ENCODE results near the gene VAPA. TPM values are rescaled to one million over a fixed set of nuclear protein-coding genes. Genes with fewer than 3 reads are reported as not detected.

VAPA gene
- total and polyA plus RNA-seq, 9 of the 15 experiments (the other 6 are each of a cell fraction or from before 2014, with no cell fraction given) = 219 to 902 (median 526) TPM

- TF ChIP-seq ZNF449 (CRISPR knock-in tag; IDR thresholded peaks at IDR 0.05) = no peak; the same call in 1 of the 2 replicates
- TF ChIP-seq XRCC5 (IDR thresholded peaks at IDR 0.05; ENCODE audit: low read depth, low read length) = peak; percentile 59; the same call in 1 of the 2 replicates
- TF ChIP-seq SOX6 (IDR thresholded peaks at IDR 0.05) = no peak
- no peak for TF ChIP-seq ATF2 (CRISPR knock-in tag; IDR thresholded peaks at IDR 0.05)
- TF ChIP-seq STAT5B (CRISPR knock-in tag; IDR thresholded peaks at IDR 0.05) = no peak
- peak; percentile 93 for TF ChIP-seq ZFP91 (CRISPR knock-in tag; IDR thresholded peaks at IDR 0.05)
- peak; percentile 92 for TF ChIP-seq DMBX1 (CRISPR knock-in tag; IDR thresholded peaks at IDR 0.05; ENCODE audit: borderline replicate concordance)
- no peak for TF ChIP-seq ZNF561 (CRISPR knock-in tag; conservative IDR thresholded peaks at IDR 0.05)
- TF ChIP-seq ZNF217 (CRISPR knock-in tag; IDR thresholded peaks at IDR 0.05) = no peak
- TF ChIP-seq RBFOX2 (IDR thresholded peaks at IDR 0.05; ENCODE audit: low read depth, low read length) = peak; percentile 35
- no peak for TF ChIP-seq THRAP3 (IDR thresholded peaks at IDR 0.05; ENCODE audit: borderline replicate concordance)
- no peak for TF ChIP-seq ZNF347 (CRISPR knock-in tag; IDR thresholded peaks at IDR 0.05; ENCODE audit: low read depth)
- TF ChIP-seq KHSRP (IDR thresholded peaks at IDR 0.05) = no peak
- no peak for TF ChIP-seq HMG20B (CRISPR knock-in tag; IDR thresholded peaks at IDR 0.05)
- no peak for TF ChIP-seq SMAD2 (IDR thresholded peaks at IDR 0.05; ENCODE audit: low read depth, low read length)
- no peak for TF ChIP-seq ZFPM2 (CRISPR knock-in tag; IDR thresholded peaks at IDR 0.05)
- peak; percentile 74; the same call in 1 of the 2 replicates for TF ChIP-seq BCL6 (CRISPR knock-in tag; IDR thresholded peaks at IDR 0.05)
- TF ChIP-seq RBBP5 (IDR thresholded peaks at IDR 0.05; ENCODE audit: borderline replicate concordance, insufficient read depth, low read length, poor library complexity, severe bottlenecking) = no peak
- TF ChIP-seq FOXP1 (CRISPR knock-in tag; IDR thresholded peaks at IDR 0.05) = 0 out of 2 replicates have a peak, but pooled peaks have one; percentile 53
- peak; percentile 91 for TF ChIP-seq JUNB (CRISPR knock-in tag; conservative IDR thresholded peaks at IDR 0.05)
- peak; percentile 75; the same call in 1 of the 2 replicates for TF ChIP-seq HINFP (tag; conservative IDR thresholded peaks at IDR 0.05; ENCODE audit: low read depth)
- no peak for TF ChIP-seq RBM22 (IDR thresholded peaks at IDR 0.05; ENCODE audit: low read depth, low read length, poor library complexity, severe bottlenecking)
- TF ChIP-seq SNAPC5 (CRISPR knock-in tag; IDR thresholded peaks at IDR 0.05) = no peak
These were observed 43.9 kb upstream of the VAPA start (continued) for GRCh38 chr18:9869715-9870430.
